Brain microvascular endothelial cell (primary cell): ENCODE data around the gene PEPD.

ENCODE experiments used
- DNase-seq: peaks from one replicate; pipeline ENCODE4 v3.0.0-alpha.2; 2020
- H3K27ac ChIP-seq: fragments of 250-450 bp; sonication (Bioruptor Pico); 2 replicates; pipeline ENCODE4 v1.5.1; 2020; ENCODE audit warnings: mild to moderate bottlenecking, moderate library complexity
- H3K27me3 ChIP-seq: fragments of 250-450 bp; sonication (Bioruptor Pico); replicated peaks from 2 replicates; pipeline ENCODE4 v1.5.1; 2020; ENCODE audit warnings: mild to moderate bottlenecking
- H3K36me3 ChIP-seq: fragments of 250-450 bp; sonication (Bioruptor Pico); replicated peaks from 2 replicates; pipeline ENCODE4 v1.5.1; 2020; ENCODE audit warnings: mild to moderate bottlenecking
- H3K4me3 ChIP-seq: 2 replicates; pipeline ENCODE4 v1.5.1; 2011; ENCODE audit warnings: low read depth, mild to moderate bottlenecking, control low read depth, low read length, moderate library complexity
- CTCF ChIP-seq: IDR thresholded peaks from 2 replicates; pipeline ENCODE4 v1.5.1; 2011; ENCODE audit warnings: low read depth, mild to moderate bottlenecking, moderate library complexity, low read length, control low read depth, inconsistent platforms; ENCODE audit errors: missing control alignments
- in situ Hi-C: cut with HindIII; loops from 2 replicates; pipeline ENCODE4 v1.10.0; 2017; ENCODE audit warnings: low sequenced_read_pairs, low pct_ligation_motif_present

The PEPD gene

GRCh38 chr19:33510462-33511194 lies 11.0 kb downstream of the PEPD start:
- Histone ChIP-seq H3K27ac (no peak overlapping the region), H3K36me3 (no peaks in the 10 kb centered on the region), H3K27me3 (no peaks in the 10 kb centered on the region), H3K4me3 (no peak overlapping the region)
- TF ChIP-seq CTCF = no peak
- in situ Hi-C loops = no loop called here
- no peak for DNase-seq

- Histone ChIP-seq H3K4me3 (no peak overlapping the region), H3K27ac (no peak overlapping the region), H3K36me3 (no peaks in the 10 kb centered on the region), H3K27me3 (no peaks in the 10 kb centered on the region)
- in situ Hi-C loops = no loop called here
- TF ChIP-seq CTCF = no peak
- DNase-seq = no peak
Observed at GRCh38 chr19:33509774-33510173, 11.8 kb downstream of the PEPD start.

GRCh38 chr19:33508941-33509614 lies 12.5 kb downstream of the PEPD start:
- no peak for TF ChIP-seq CTCF
- in situ Hi-C loops = no loop called here
- Histone ChIP-seq H3K4me3 (no peak overlapping the region), H3K27me3 (no peaks in the 10 kb centered on the region), H3K27ac (no peak overlapping the region), H3K36me3 (no peaks in the 10 kb centered on the region)
- no peak for DNase-seq

- no peaks in the 10 kb centered on the region for H3K27me3 ChIP-seq
- TF ChIP-seq CTCF = no peak
- in situ Hi-C loops = no loop called here
- H3K4me3 ChIP-seq = no peak overlapping the region
- no peaks in the 10 kb centered on the region for H3K36me3 ChIP-seq
- no peak for DNase-seq
- no peak overlapping the region for H3K27ac ChIP-seq
Observed at GRCh38 chr19:33508431-33508830, 13.2 kb downstream of the PEPD start.

- no peak overlapping the region for H3K27ac ChIP-seq
- H3K4me3 ChIP-seq = no peak overlapping the region
- no peaks in the 10 kb centered on the region for H3K27me3 ChIP-seq
- in situ Hi-C loops = no loop called here
- DNase-seq = no peak
- TF ChIP-seq CTCF = no peak
- no peaks in the 10 kb centered on the region for H3K36me3 ChIP-seq
Observed at GRCh38 chr19:33508009-33508408, 13.6 kb downstream of the PEPD start.
